Measurements from ENCODE around the gene ITPR1.

The ITPR1 gene

GRCh38 chr3:4826237-4827100 lies 333.3 kb downstream of the ITPR1 start:
- no peak for TF ChIP-seq REST (IDR thresholded peaks at IDR 0.05; ENCODE audit: insufficient replicate concordance, low read depth)
- TF ChIP-seq CTCF (IDR thresholded peaks at IDR 0.05; ENCODE audit: insufficient read depth, low read length) = no peak
- no peak for TF ChIP-seq POLR2AphosphoS5 (IDR thresholded peaks at IDR 0.05; ENCODE audit: low read depth)
- TF ChIP-seq SPI1 (IDR thresholded peaks at IDR 0.05; ENCODE audit: borderline replicate concordance, low read depth) = no peak
- TF ChIP-seq GABPA (IDR thresholded peaks at IDR 0.05; ENCODE audit: low read depth) = no peak
- no peak overlapping the region for H3K4me3 ChIP-seq (replicated peaks; ENCODE audit: insufficient read depth, low read length)
- no peaks in the 10 kb centered on the region for H3K27me3 ChIP-seq (ENCODE audit: insufficient read depth, poor library complexity, severe bottlenecking)
- no peak for DNase-seq (ENCODE audit: low read depth in 1 of 2, low spot score in 1 of 2)
- no peak overlapping the region for H3K27ac ChIP-seq (replicated peaks)

- H3K27ac ChIP-seq (replicated peaks) = no peak overlapping the region
These were observed 334.6 kb downstream of the ITPR1 start for GRCh38 chr3:4827767-4828166.

GRCh38 chr3:4828279-4829030 lies 335.3 kb downstream of the ITPR1 start:
- H3K27ac ChIP-seq (replicated peaks) = no peak overlapping the region
- peak in 1 of 2 experiments; percentile 66 for DNase-seq (ENCODE audit: low read depth in 1 of 2, low spot score in 1 of 2)
- TF ChIP-seq CTCF (IDR thresholded peaks at IDR 0.05; ENCODE audit: insufficient read depth, low read length) = no peak
- no peak overlapping the region for H3K4me3 ChIP-seq (replicated peaks; ENCODE audit: insufficient read depth, low read length)
- H3K27me3 ChIP-seq (ENCODE audit: insufficient read depth, poor library complexity, severe bottlenecking) = no peaks in the 10 kb centered on the region

More at GRCh38 chr3:4827767-4828166, 334.6 kb downstream of the ITPR1 start:
- no peak for TF ChIP-seq CTCF (IDR thresholded peaks at IDR 0.05; ENCODE audit: insufficient read depth, low read length)
- DNase-seq (ENCODE audit: low read depth in 1 of 2, low spot score in 1 of 2) = no peak
- no peaks in the 10 kb centered on the region for H3K27me3 ChIP-seq (ENCODE audit: insufficient read depth, poor library complexity, severe bottlenecking)
- no peak overlapping the region for H3K4me3 ChIP-seq (replicated peaks; ENCODE audit: insufficient read depth, low read length)

GRCh38 chr3:4829031-4829394 lies 335.9 kb downstream of the ITPR1 start:
- no peak overlapping the region for H3K27ac ChIP-seq (replicated peaks)
- TF ChIP-seq REST (IDR thresholded peaks at IDR 0.05; ENCODE audit: insufficient replicate concordance, low read depth) (no peak), GABPA (IDR thresholded peaks at IDR 0.05; ENCODE audit: low read depth) (no peak), CTCF (IDR thresholded peaks at IDR 0.05; ENCODE audit: insufficient read depth, low read length) (no peak), POLR2AphosphoS5 (IDR thresholded peaks at IDR 0.05; ENCODE audit: low read depth) (no peak), SPI1 (IDR thresholded peaks at IDR 0.05; ENCODE audit: borderline replicate concordance, low read depth) (no peak)

More at GRCh38 chr3:4829031-4829394, 335.9 kb downstream of the ITPR1 start:
- Histone ChIP-seq H3K4me3 (replicated peaks; ENCODE audit: insufficient read depth, low read length) (no peak overlapping the region), H3K27me3 (ENCODE audit: insufficient read depth, poor library complexity, severe bottlenecking) (no peaks in the 10 kb centered on the region)
- no peak for DNase-seq (ENCODE audit: low read depth in 1 of 2, low spot score in 1 of 2)

All from HL-60 (cell line).